Parathyroid adenoma (tissue), 2 donors: ENCODE results near the gene ASAP3.

Source experiments
- H2AFZ ChIP-seq: fragments of 300-600 bp; sonication (generic); one replicate; pipeline ENCODE4 v1.7.0; 2017; ENCODE audit warnings: antibody characterized with exemption, mild to moderate bottlenecking
- H3K27ac ChIP-seq: fragments of 300-600 bp; sonication (generic); one replicate; pipeline ENCODE4 v1.7.0; 2017
- H3K27me3 ChIP-seq: fragments of 300-600 bp; sonication (generic); one replicate; pipeline ENCODE4 v1.7.0; 2017; ENCODE audit warnings: low read length; ENCODE audit not compliant: control insufficient read depth, insufficient read depth
- H3K36me3 ChIP-seq: fragments of 300-600 bp; sonication (generic); one replicate; pipeline ENCODE4 v1.7.0; 2017; ENCODE audit warnings: low read length; ENCODE audit not compliant: control insufficient read depth, insufficient read depth
- H3K4me1 ChIP-seq: fragments of 300-600 bp; sonication (generic); one replicate; pipeline ENCODE4 v1.7.0; 2017; ENCODE audit warnings: control low read depth
- H3K4me2 ChIP-seq: fragments of 300-600 bp; sonication (generic); one replicate; pipeline ENCODE4 v1.7.0; 2017; ENCODE audit warnings: low read length
- H3K4me3 ChIP-seq: fragments of 300-600 bp; sonication (generic); one replicate; pipeline ENCODE4 v1.7.0; 2017; ENCODE audit warnings: low read depth, low read length
- H3K79me2 ChIP-seq: fragments of 300-600 bp; sonication (generic); one replicate; pipeline ENCODE4 v1.7.0; 2017; ENCODE audit warnings: control low read depth
- H3K9ac ChIP-seq: fragments of 300-600 bp; sonication (generic); one replicate; pipeline ENCODE4 v1.7.0; 2017; ENCODE audit warnings: mild to moderate bottlenecking
- H3K9me3 ChIP-seq: fragments of 300-600 bp; sonication (generic); one replicate; pipeline ENCODE4 v1.7.0; 2017; ENCODE audit warnings: low read length; ENCODE audit not compliant: control insufficient read depth
- TF ChIP-seq, protein P1 (sequence below): fragments of 300-600 bp; sonication (generic); IDR thresholded peaks from one replicate; pipeline ENCODE4 v1.7.0; 2017; ENCODE audit warnings: antibody characterized with exemption, mild to moderate bottlenecking
- donor health status: primary hyperparathyroidism.

Gene ASAP3

DNA sequence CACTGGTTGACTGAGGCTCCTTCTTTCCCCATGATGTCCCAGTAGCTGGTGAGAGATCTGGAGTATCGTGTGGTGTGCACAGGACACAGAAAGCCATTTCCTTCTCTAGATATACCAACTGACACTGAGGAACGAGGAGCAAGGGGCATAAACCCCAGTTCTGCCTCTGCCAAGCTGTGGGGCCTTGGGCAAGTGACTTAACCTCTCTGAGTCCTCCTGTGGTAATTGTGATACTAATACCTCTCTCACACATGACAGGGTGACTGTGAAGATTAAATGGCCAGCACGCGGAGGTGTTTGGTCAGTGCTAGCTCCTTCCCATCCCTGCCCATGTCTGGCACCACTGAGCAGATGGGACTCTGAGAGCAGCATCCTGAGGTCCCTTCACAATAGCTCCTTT, 33.1 kb downstream of the ASAP3 start:
- H3K9ac ChIP-seq: no peak overlapping the region
- TF ChIP-seq, protein P1, sequence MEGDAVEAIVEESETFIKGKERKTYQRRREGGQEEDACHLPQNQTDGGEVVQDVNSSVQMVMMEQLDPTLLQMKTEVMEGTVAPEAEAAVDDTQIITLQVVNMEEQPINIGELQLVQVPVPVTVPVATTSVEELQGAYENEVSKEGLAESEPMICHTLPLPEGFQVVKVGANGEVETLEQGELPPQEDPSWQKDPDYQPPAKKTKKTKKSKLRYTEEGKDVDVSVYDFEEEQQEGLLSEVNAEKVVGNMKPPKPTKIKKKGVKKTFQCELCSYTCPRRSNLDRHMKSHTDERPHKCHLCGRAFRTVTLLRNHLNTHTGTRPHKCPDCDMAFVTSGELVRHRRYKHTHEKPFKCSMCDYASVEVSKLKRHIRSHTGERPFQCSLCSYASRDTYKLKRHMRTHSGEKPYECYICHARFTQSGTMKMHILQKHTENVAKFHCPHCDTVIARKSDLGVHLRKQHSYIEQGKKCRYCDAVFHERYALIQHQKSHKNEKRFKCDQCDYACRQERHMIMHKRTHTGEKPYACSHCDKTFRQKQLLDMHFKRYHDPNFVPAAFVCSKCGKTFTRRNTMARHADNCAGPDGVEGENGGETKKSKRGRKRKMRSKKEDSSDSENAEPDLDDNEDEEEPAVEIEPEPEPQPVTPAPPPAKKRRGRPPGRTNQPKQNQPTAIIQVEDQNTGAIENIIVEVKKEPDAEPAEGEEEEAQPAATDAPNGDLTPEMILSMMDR: no peak
- H3K27me3 ChIP-seq: no peaks in the 10 kb centered on the region
- H3K79me2 ChIP-seq: no peaks in the 10 kb centered on the region
- no peaks in the 10 kb centered on the region for H3K9me3 ChIP-seq
- no peak overlapping the region for H2AFZ ChIP-seq
- H3K36me3 ChIP-seq: no peaks in the 10 kb centered on the region
- peaks cover 15% of the 10 kb centered on the region for H3K4me1 ChIP-seq
- no peak overlapping the region for H3K4me3 ChIP-seq
- no peak overlapping the region for H3K27ac ChIP-seq
- H3K4me2 ChIP-seq: no peak overlapping the region

DNA sequence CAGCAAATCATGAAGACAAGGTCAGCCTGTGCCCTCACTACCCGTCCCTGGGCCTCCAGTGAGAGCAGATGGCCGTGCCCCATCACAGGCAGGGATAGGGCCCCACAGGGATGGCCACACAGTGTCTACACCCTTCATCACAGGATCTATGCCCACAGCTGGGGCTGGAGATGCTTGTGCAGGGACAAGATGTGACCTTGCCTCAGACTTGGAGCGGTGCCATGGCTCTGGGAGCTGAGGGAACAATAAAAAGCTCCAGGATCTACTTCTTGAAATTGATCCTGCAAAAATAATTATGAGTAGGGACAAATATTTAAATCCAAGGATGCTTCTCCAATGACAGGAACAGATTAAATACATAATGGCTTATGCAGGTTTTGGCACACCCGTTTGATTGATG, 34.0 kb downstream of the ASAP3 start:
- Histone ChIP-seq H3K9me3 (no peaks in the 10 kb centered on the region), H3K36me3 (no peaks in the 10 kb centered on the region), H3K79me2 (no peaks in the 10 kb centered on the region), H3K4me2 (no peak overlapping the region), H3K4me1 (peaks cover 15% of the 10 kb centered on the region), H3K27ac (no peak overlapping the region), H3K9ac (no peak overlapping the region), H3K4me3 (no peak overlapping the region), H3K27me3 (no peaks in the 10 kb centered on the region), H2AFZ (no peak overlapping the region)
- TF ChIP-seq, protein P1: no peak

DNA sequence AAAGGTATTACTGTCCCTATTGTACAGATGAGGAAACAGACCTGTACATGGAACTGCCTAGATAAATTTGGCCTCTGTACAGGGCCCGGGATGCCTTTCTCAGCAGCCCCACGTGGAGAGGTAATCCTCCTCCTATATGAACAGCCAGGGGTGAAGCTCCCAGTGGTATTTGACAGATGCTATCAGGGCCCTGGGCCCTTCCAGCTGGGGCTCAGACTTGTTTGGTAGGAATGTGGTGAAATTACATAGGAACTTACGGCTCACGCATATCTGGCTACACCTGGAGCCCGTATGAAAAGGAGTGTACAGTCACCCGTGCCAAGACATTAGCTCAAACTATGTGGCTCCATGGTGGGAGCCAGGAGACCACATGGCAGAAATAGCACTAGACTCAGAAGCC, 34.7 kb downstream of the ASAP3 start:
- H2AFZ ChIP-seq: no peak overlapping the region
- TF ChIP-seq, protein P1: no peak
- H3K27ac ChIP-seq: no peak overlapping the region
- H3K79me2 ChIP-seq: no peaks in the 10 kb centered on the region
- H3K9me3 ChIP-seq: no peaks in the 10 kb centered on the region
- peaks cover 15% of the 10 kb centered on the region for H3K4me1 ChIP-seq
- H3K4me2 ChIP-seq: no peak overlapping the region
- no peak overlapping the region for H3K9ac ChIP-seq
- no peaks in the 10 kb centered on the region for H3K36me3 ChIP-seq
- no peaks in the 10 kb centered on the region for H3K27me3 ChIP-seq
- H3K4me3 ChIP-seq: no peak overlapping the region

DNA sequence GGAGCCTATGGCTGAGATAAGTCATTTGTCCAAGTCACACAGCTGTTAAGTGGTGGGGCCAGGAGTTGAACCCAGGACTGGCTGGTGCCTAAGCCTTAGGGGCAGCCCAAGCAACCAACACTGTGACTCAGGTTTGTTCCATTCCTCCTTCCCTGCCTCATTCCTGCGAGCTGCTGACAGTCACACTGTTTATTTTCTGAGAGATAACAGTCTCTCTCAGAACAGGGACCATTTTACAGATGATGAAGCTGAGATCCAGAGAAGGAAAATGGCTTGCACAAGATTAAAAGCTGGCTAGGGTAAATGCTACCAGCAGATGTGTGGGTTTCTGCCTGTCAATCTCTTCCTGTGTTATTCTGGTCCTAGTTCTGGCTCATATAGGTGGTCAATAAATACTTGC, 35.1 kb downstream of the ASAP3 start:
- H3K4me1 ChIP-seq: peaks cover 15% of the 10 kb centered on the region
- H3K4me2 ChIP-seq: no peak overlapping the region
- H3K4me3 ChIP-seq: no peak overlapping the region
- no peak overlapping the region for H3K27ac ChIP-seq
- no peaks in the 10 kb centered on the region for H3K79me2 ChIP-seq
- no peak overlapping the region for H3K9ac ChIP-seq
- H3K9me3 ChIP-seq: no peaks in the 10 kb centered on the region
- H2AFZ ChIP-seq: no peak overlapping the region
- H3K27me3 ChIP-seq: no peaks in the 10 kb centered on the region
- TF ChIP-seq, protein P1: no peak
- H3K36me3 ChIP-seq: no peaks in the 10 kb centered on the region

DNA sequence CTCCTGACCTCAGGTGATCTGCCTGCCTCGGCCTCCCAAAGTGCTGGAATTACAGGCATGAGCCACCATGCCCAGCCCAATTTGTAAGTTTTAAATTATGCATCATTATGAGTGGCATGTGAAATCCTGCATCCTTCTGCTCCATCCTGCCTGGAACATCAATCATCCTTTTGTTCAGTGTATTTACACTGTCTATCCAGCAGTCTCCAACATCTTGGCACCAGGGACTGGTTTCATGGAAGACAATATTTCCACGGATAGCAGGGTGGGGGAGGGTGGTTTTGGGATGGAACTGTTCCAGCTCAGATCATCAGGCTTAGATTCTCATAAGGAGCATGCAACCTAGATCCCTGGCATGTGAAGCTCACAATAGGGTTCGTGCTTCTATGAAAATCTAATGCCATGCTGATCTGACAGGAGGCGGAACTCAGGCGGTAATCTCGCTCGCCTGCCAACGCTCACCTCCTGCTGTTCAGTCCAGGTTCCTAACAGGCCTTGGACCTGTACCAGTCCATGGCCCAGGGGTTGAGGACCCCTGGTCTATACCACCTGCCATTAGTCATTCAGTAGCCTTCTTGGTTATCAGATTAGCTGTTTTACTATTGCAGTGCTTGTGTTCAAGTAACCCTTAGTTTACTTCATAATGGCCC, 37.2 kb downstream of the ASAP3 start:
- Histone ChIP-seq H3K9ac (no peak overlapping the region), H3K4me3 (no peak overlapping the region), H3K36me3 (no peaks in the 10 kb centered on the region), H3K4me1 (peaks cover 4% of the 10 kb centered on the region), H3K27ac (no peak overlapping the region), H3K4me2 (no peak overlapping the region), H2AFZ (no peak overlapping the region), H3K9me3 (no peaks in the 10 kb centered on the region), H3K27me3 (no peaks in the 10 kb centered on the region), H3K79me2 (no peaks in the 10 kb centered on the region)
- TF ChIP-seq, protein P1: no peak
